ENCODE data around the gene SCAPER.
A peak's percentile ranks its signal among the peaks of the same experiment; 100 is the strongest.
"Not testable (repeated sequence)": the region's sequence is repeated elsewhere in the genome, so short reads cannot be mapped to it uniquely, and the experiment has no call there.

SCAPER gene

GRCh38 chr15:76309601-76310330 lies 595.4 kb downstream of the SCAPER start:
- POLR2A ChIA-PET = interaction anchor here (0.6 to 2.0 kb wide), 5 partner anchors 13 to 857 kb away, joined by 3 to 14 read pairs (median 7); no protein-coding TSS in a partner anchor
- CTCF ChIA-PET = interaction anchor here (0.7 to 1.9 kb wide), 3 partner anchors 15 to 297 kb away, joined by 3 to 12 read pairs (median 6); partner anchors contain the start of gene NRG4
- DNase-seq (ENCODE audit: extremely low spot score) = no peak
- TF ChIP-seq ZNF384 (IDR thresholded peaks at IDR 0.05) (peak; percentile 72; the same call in 1 of the 2 replicates), HDGF (IDR thresholded peaks at IDR 0.05; ENCODE audit: borderline replicate concordance) (no peak)

DNA sequence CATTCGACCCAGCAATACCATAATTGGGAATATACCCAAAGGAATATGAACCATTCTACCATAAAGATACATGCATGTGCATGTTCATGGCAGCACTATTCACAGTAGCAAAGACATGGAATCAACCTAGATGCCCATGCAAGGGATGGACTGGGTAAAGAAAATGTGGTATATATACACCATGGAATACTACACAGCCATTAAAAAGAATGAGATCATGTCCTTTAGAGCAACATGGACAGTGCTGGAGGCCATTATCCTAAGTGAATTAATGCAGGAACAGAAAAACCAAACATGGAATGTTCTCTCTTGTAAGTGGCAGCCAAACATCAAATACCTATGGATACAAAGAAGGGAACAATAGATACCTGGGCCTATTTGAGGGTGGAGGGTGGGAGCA lies 601.2 kb downstream of the SCAPER start:
- ChIA-PET POLR2A (no interaction called here), CTCF (no interaction called here)
- TF ChIP-seq FOXK2 (IDR thresholded peaks at IDR 0.05) (no peak), FOXA1 (IDR thresholded peaks at IDR 0.05) (no peak), NFRKB (IDR thresholded peaks at IDR 0.05) (no peak), L3MBTL2 (conservative IDR thresholded peaks at IDR 0.05) (no peak), BHLHE40 (IDR thresholded peaks at IDR 0.05; ENCODE audit: borderline replicate concordance) (no peak), HDGF (IDR thresholded peaks at IDR 0.05; ENCODE audit: borderline replicate concordance) (no peak), PKNOX1 (IDR thresholded peaks at IDR 0.05) (no peak), ELF4 (IDR thresholded peaks at IDR 0.05) (no peak), ARNT (IDR thresholded peaks at IDR 0.05) (no peak)
- no peak for DNase-seq (ENCODE audit: extremely low spot score)

DNA sequence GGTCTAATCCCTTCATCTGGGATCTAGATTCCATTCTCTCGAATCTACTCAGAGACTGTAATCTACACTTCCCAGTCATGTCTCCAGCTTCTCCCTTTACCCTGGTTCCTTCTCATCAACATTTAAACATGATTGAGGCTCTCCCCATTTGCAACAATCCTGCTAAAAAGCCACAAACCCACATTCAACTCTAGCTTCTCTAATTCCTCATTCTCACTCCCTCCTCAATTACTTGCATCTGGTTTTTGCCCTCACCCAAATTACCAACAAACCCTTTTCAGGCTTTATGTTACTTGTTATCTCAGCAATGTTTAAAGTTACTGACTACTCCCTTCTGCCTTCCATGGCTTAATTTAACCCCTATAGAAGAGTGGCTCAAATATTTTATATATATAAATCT lies 605.4 kb downstream of the SCAPER start:
- DNase-seq (ENCODE audit: extremely low spot score) = no peak
- ChIA-PET POLR2A (interaction anchor here (1.8 kb wide), 1 partner anchor 37 kb away, joined by 6 read pairs; the partner anchor contains the start of gene ISL2), CTCF (no interaction called here)
- TF ChIP-seq LEF1 (IDR thresholded peaks at IDR 0.05; ENCODE audit: borderline replicate concordance) (no peak), FOXM1 (IDR thresholded peaks at IDR 0.05; ENCODE audit: borderline replicate concordance) (no peak), SUZ12 (IDR thresholded peaks at IDR 0.05) (no peak), FOXK2 (IDR thresholded peaks at IDR 0.05) (no peak), FOXA1 (IDR thresholded peaks at IDR 0.05) (no peak), ZNF384 (IDR thresholded peaks at IDR 0.05) (no peak), TARDBP (IDR thresholded peaks at IDR 0.05) (no peak), L3MBTL2 (conservative IDR thresholded peaks at IDR 0.05) (no peak), BHLHE40 (IDR thresholded peaks at IDR 0.05; ENCODE audit: borderline replicate concordance) (no peak), PKNOX1 (IDR thresholded peaks at IDR 0.05) (no peak), HDGF (IDR thresholded peaks at IDR 0.05; ENCODE audit: borderline replicate concordance) (no peak), ARNT (IDR thresholded peaks at IDR 0.05) (no peak), NFRKB (IDR thresholded peaks at IDR 0.05) (no peak), SP1 (IDR thresholded peaks at IDR 0.05) (no peak)

DNA sequence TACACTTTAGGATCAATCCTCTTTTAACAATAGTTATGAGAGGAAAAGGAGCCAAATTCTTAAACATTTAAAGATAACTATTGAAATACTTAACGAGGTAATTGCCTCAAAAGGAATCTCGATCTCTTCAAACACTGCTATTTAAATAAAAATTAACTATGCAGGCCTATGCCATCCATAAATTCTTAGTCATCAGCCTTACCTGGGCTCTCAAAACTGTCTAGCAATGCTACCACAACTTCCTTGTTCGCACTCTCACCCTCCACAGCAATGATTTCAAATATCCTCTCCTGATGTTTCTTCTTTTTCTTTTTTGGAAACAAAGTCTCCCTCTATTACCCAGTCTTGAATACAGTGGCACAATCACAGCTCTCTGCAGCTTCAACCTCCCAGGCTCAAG lies 606.2 kb downstream of the SCAPER start:
- DNase-seq (ENCODE audit: extremely low spot score) = no peak
- CTCF ChIA-PET = no interaction called here
- POLR2A ChIA-PET = interaction anchor here (1.8 kb wide), 1 partner anchor 37 kb away, joined by 6 read pairs; the partner anchor contains the start of gene ISL2
- TF ChIP-seq ELF4 (IDR thresholded peaks at IDR 0.05) (no peak), SUZ12 (IDR thresholded peaks at IDR 0.05) (no peak), TARDBP (IDR thresholded peaks at IDR 0.05) (no peak), LEF1 (IDR thresholded peaks at IDR 0.05; ENCODE audit: borderline replicate concordance) (no peak), BHLHE40 (IDR thresholded peaks at IDR 0.05; ENCODE audit: borderline replicate concordance) (no peak), NFRKB (IDR thresholded peaks at IDR 0.05) (no peak), PKNOX1 (IDR thresholded peaks at IDR 0.05) (no peak), CTBP1 (IDR thresholded peaks at IDR 0.05; ENCODE audit: borderline replicate concordance) (no peak), ARNT (IDR thresholded peaks at IDR 0.05) (no peak), ZNF384 (IDR thresholded peaks at IDR 0.05) (no peak), FOXA1 (IDR thresholded peaks at IDR 0.05) (no peak)

DNA sequence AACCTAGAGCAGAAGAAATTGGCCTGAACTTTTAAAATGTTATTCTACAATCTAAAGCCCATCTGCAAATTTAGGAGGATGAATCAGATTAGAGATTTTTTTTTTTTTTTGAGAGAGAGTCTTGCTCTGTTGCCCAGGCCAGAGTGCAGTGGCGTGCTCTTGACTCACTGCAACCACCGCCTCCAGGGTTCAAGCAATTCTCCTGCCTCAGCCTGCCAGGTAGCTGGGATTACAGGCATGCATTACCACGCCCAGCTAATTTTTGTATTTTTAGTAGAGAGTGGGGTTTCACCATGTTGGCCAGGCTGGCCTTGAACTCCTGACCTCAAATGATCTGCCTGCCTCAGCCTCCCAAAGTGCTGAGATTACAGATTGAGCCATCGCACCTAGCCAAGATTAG lies 607.2 kb downstream of the SCAPER start:
- POLR2A ChIA-PET; DNase-seq (ENCODE audit: extremely low spot score): not testable (repeated sequence)
- CTCF ChIA-PET = interaction anchor here (0.8 kb wide), 1 partner anchor 9 kb away, joined by 3 read pairs; no protein-coding TSS in a partner anchor

Measured in HEK293T (cell line).